ENCODE data around the gene THSD4.
A peak's percentile ranks its signal among the peaks of the same experiment; 100 is the strongest.

THSD4 gene

GRCh38 chr15:71780115-71780976 is 665.1 kb downstream of the THSD4 start:
- DNase-seq (ENCODE audit: low read depth): peak; percentile 17
- TF ChIP-seq CTCF (IDR thresholded peaks at IDR 0.05; ENCODE audit: control insufficient read depth, extremely low read depth, insufficient read depth): peak; percentile 73
- H3K4me3 ChIP-seq (ENCODE audit: low read depth, low read length): no peak overlapping the region

GRCh38 chr15:71781179-71781964 is 666.1 kb downstream of the THSD4 start:
- no peak for TF ChIP-seq CTCF (IDR thresholded peaks at IDR 0.05; ENCODE audit: control insufficient read depth, extremely low read depth, insufficient read depth)
- DNase-seq (ENCODE audit: low read depth): no peak
- H3K4me3 ChIP-seq (ENCODE audit: low read depth, low read length): no peak overlapping the region

- no peak for TF ChIP-seq CTCF (IDR thresholded peaks at IDR 0.05; ENCODE audit: control insufficient read depth, extremely low read depth, insufficient read depth)
- no peak for DNase-seq (ENCODE audit: low read depth)
- no peak overlapping the region for H3K4me3 ChIP-seq (ENCODE audit: low read depth, low read length)
Observed at GRCh38 chr15:71781965-71782265, 666.6 kb downstream of the THSD4 start.

GRCh38 chr15:71782422-71783165 is 667.3 kb downstream of the THSD4 start:
- DNase-seq (ENCODE audit: low read depth): no peak
- TF ChIP-seq CTCF (IDR thresholded peaks at IDR 0.05; ENCODE audit: control insufficient read depth, extremely low read depth, insufficient read depth): no peak
- H3K4me3 ChIP-seq (ENCODE audit: low read depth, low read length): no peak overlapping the region

- DNase-seq (ENCODE audit: low read depth): no peak
- no peak overlapping the region for H3K4me3 ChIP-seq (ENCODE audit: low read depth, low read length)
- peak; percentile 32; the same call in 1 of the 2 replicates for TF ChIP-seq CTCF (IDR thresholded peaks at IDR 0.05; ENCODE audit: control insufficient read depth, extremely low read depth, insufficient read depth)
Observed at GRCh38 chr15:71784719-71785118, 669.4 kb downstream of the THSD4 start.

GRCh38 chr15:71785996-71786395 is 670.7 kb downstream of the THSD4 start:
- no peak for DNase-seq (ENCODE audit: low read depth)
- no peak for TF ChIP-seq CTCF (IDR thresholded peaks at IDR 0.05; ENCODE audit: control insufficient read depth, extremely low read depth, insufficient read depth)
- no peak overlapping the region for H3K4me3 ChIP-seq (ENCODE audit: low read depth, low read length)
